Activated naive CD4-positive, alpha-beta T cell treated with anti-CD3 and anti-CD28 coated beads for 36 hours (primary cell): Measurements from ENCODE around the gene HNRNPAB. TPM values are rescaled to one million over a fixed set of nuclear protein-coding genes. Genes with fewer than 3 reads are reported as not detected.
A peak's percentile ranks its signal among the peaks of the same experiment; 100 is the strongest.

Experiments used
- CTCF ChIA-PET: fragments of 350-600 bp; sonication (Branson Sonifier 250); formaldehyde crosslinking; loops from one replicate; lab custom pipeline; 2021; ENCODE audit warnings: antibody characterized with exemption; lab: Charles Lee
- DNase-seq: peaks from one replicate; pipeline ENCODE4 v3.0.0-alpha.2; 2020
- H3K27ac Mint-ChIP-seq: one replicate; pipeline ENCODE4 v1.8.0; 2021; ENCODE audit warnings: mild to moderate bottlenecking, mixed read lengths
- H3K27me3 Mint-ChIP-seq: one replicate; pipeline ENCODE4 v1.8.0; 2021; ENCODE audit warnings: low read depth, mixed read lengths
- H3K36me3 Mint-ChIP-seq: one replicate; pipeline ENCODE4 v1.8.0; 2021; ENCODE audit warnings: low read depth, mixed read lengths
- H3K4me1 Mint-ChIP-seq: one replicate; pipeline ENCODE4 v1.8.0; 2021; ENCODE audit warnings: low read depth, mixed read lengths
- H3K4me3 Mint-ChIP-seq: one replicate; pipeline ENCODE4 v1.8.0; 2021; ENCODE audit warnings: mild to moderate bottlenecking, moderate library complexity, mixed read lengths
- H3K9me3 Mint-ChIP-seq: one replicate; pipeline ENCODE4 v1.8.0; 2021; ENCODE audit warnings: mixed read lengths
- intact Hi-C: fragments of 100-400 bp; cut with micrococcal nuclease; formaldehyde crosslinking; loops from one replicate; pipeline ENCODE4 v1.15.1; 2023
- total RNA-seq, 2 experiments: library from RNA; stranded (reverse); gene quantifications; one replicate each; pipeline ENCODE4 v1.2.3, GENCODE V29; 2021

HNRNPAB gene
- total RNA-seq, 2 experiments from 2014 or later: 251 to 262 TPM

GRCh38 chr5:178208540-178209227 is 4.4 kb downstream of the HNRNPAB start:
- H3K9me3 Mint-ChIP-seq: no peaks in the 10 kb centered on the region
- CTCF ChIA-PET: no interaction called here
- H3K27ac Mint-ChIP-seq: peak overlapping the region; percentile 46
- DNase-seq: no peak
- H3K4me1 Mint-ChIP-seq: peaks cover 37% of the 10 kb centered on the region
- intact Hi-C loops: no loop called here
- H3K27me3 Mint-ChIP-seq: peaks cover 2% of the 10 kb centered on the region
- no peak overlapping the region for H3K4me3 Mint-ChIP-seq
- peaks cover 70% of the 10 kb centered on the region for H3K36me3 Mint-ChIP-seq

GRCh38 chr5:178209334-178210072 is 5.2 kb downstream of the HNRNPAB start:
- Mint-ChIP-seq H3K4me3 (no peak overlapping the region), H3K4me1 (peaks cover 36% of the 10 kb centered on the region), H3K36me3 (peaks cover 71% of the 10 kb centered on the region), H3K27ac (peak overlapping the region; percentile 46), H3K9me3 (no peaks in the 10 kb centered on the region), H3K27me3 (no peaks in the 10 kb centered on the region)
- DNase-seq: no peak
- CTCF ChIA-PET: no interaction called here
- intact Hi-C loops: no loop called here

- H3K4me3 Mint-ChIP-seq: no peak overlapping the region
Observed at GRCh38 chr5:178210073-178210535, 5.8 kb downstream of the HNRNPAB start.

DNA sequence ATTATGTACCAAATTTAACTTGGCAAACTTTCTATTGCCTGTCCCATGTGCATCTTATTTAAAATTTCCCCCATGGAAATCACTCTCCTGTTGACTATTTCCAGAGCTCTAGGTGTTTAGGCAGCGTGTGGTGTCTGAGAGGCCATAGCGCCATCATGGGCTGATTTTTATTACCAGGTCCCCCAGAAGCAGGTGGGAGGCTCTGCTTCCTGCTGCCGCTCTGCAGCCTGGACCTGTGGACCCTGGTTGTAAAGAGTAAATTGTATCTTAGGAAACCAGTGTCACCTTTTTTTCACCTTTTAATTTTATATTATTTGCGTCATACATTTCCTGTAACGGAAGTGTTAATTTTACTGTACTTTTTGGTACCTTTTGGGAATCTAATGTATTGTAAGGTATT is 6.4 kb downstream of the HNRNPAB start:
- Mint-ChIP-seq H3K27ac (no peak overlapping the region), H3K9me3 (no peaks in the 10 kb centered on the region), H3K4me1 (peaks cover 38% of the 10 kb centered on the region), H3K4me3 (no peak overlapping the region), H3K36me3 (peaks cover 70% of the 10 kb centered on the region), H3K27me3 (no peaks in the 10 kb centered on the region)
- CTCF ChIA-PET: interaction anchor here (0.7 kb wide), 1 partner anchor 925 kb away, joined by 4 read pairs; no protein-coding TSS in a partner anchor
- DNase-seq: no peak
- intact Hi-C loops: no loop called here

More at GRCh38 chr5:178210073-178210535, 5.8 kb downstream of the HNRNPAB start:
- H3K9me3 Mint-ChIP-seq: no peaks in the 10 kb centered on the region
- peaks cover 74% of the 10 kb centered on the region for H3K36me3 Mint-ChIP-seq
- no peak overlapping the region for H3K27ac Mint-ChIP-seq
- H3K27me3 Mint-ChIP-seq: no peaks in the 10 kb centered on the region
- no peak for DNase-seq
- CTCF ChIA-PET: no interaction called here
- H3K4me1 Mint-ChIP-seq: peaks cover 37% of the 10 kb centered on the region
- intact Hi-C loops: no loop called here

DNA sequence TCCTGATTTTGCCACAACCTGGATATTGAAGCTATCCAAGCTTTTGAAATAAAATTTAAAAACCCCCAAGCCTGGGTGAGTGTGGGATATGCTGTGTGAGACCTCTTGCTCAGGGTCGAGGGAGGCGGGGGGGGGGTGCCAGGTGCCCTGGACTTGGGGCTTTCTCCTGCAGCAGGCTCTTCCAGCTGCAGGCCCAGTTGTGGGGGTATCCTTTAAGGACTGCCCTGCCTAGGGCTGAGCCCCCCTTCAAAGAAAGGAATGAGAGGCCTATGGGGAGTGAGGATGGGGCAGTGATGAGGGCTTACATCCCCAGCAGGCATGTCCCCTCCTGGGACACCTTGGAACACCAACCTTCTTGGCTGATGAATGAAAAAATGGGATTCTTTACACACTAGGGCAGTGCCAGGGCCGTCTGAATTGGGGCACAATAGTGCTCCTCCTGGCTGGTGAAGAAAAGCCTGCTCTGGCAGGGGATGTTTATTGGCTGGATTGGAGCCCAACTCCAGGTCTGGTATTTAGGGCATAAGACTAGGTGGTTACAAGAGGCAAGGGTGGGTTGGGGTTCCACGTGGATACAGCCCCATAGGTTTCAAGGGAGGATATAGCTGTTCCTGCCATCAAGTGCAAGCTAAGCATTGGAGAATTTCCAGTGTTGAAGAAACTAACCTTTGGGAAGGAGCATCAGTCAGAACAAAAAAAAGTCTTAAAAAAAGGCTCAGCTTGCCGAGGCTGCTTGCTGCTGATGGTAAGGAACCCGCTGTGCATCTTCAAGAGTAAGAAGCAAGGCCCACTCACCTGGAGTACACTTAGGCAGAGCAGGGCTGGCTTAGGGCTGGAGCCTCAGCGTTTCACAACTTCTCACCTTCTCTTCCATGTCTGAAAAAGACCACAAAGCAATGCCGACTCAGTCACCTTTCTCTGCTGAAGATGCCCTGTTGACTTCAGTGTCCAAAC is 7.0 kb downstream of the HNRNPAB start:
- DNase-seq: no peak
- H3K4me3 Mint-ChIP-seq: no peak overlapping the region
- no peaks in the 10 kb centered on the region for H3K27me3 Mint-ChIP-seq
- intact Hi-C loops: no loop called here
- peaks cover 37% of the 10 kb centered on the region for H3K4me1 Mint-ChIP-seq
- no peak overlapping the region for H3K27ac Mint-ChIP-seq
- CTCF ChIA-PET: interaction anchor here (0.7 kb wide), 1 partner anchor 924 kb away, joined by 4 read pairs; no protein-coding TSS in a partner anchor
- peaks cover 68% of the 10 kb centered on the region for H3K36me3 Mint-ChIP-seq
- no peaks in the 10 kb centered on the region for H3K9me3 Mint-ChIP-seq

GRCh38 chr5:178212241-178213002 is 8.1 kb downstream of the HNRNPAB start:
- Mint-ChIP-seq H3K4me1 (peaks cover 27% of the 10 kb centered on the region), H3K9me3 (no peaks in the 10 kb centered on the region), H3K4me3 (no peak overlapping the region), H3K27me3 (no peaks in the 10 kb centered on the region), H3K36me3 (peaks cover 58% of the 10 kb centered on the region), H3K27ac (peak overlapping the region; percentile 30)
- DNase-seq: no peak
- CTCF ChIA-PET: no interaction called here
- intact Hi-C loops: no loop called here

DNA sequence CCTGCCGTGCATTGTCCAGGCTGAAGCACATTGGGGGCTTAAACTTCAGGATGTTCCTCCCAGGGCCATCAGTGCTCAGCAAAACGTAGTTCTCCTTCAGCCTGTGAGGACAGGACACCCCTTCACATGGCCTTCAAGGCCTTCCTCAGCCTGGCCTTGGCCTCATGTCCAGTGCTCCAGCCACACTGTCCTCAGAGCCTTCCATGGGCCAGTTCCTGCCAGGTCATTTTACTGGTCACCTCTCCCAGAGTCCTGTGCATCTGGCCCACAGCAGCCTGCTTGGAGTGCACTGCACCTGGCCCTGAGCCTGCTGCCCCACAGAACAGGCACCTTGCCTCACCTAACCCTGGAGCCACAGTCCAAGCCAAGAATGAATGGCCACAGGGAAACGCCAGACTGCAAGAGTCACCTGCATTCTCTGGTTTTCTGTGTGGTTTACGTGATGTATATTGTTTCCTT is 8.7 kb downstream of the HNRNPAB start:
- DNase-seq: no peak
- intact Hi-C loops: no loop called here
- Mint-ChIP-seq H3K4me1 (peaks cover 21% of the 10 kb centered on the region), H3K36me3 (peaks cover 52% of the 10 kb centered on the region), H3K27me3 (no peaks in the 10 kb centered on the region), H3K4me3 (no peak overlapping the region), H3K9me3 (no peaks in the 10 kb centered on the region), H3K27ac (peak overlapping the region; percentile 41)
- CTCF ChIA-PET: no interaction called here

DNA sequence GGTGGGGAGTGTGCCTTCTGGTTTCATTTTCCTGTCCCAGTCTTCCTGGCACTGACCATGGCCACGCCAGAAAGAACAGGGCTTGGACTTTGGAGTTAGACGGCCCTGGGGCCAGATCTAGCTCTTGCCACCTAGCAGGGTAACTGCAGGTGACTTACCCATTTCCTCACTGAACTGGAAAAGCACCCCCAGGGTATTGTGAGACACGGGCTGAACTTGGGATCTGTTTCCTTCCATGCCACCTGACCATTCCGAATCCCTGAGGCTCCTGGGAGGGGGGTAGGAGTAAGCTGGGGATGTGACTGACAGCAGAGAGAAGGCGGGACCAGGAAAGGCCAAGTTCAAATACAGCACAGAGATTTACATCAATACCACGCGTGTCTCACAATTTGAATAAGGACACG is 9.4 kb downstream of the HNRNPAB start:
- peaks cover 51% of the 10 kb centered on the region for H3K36me3 Mint-ChIP-seq
- CTCF ChIA-PET: no interaction called here
- H3K27ac Mint-ChIP-seq: peak overlapping the region; percentile 26
- H3K9me3 Mint-ChIP-seq: no peaks in the 10 kb centered on the region
- no peak for DNase-seq
- intact Hi-C loops: no loop called here
- H3K27me3 Mint-ChIP-seq: no peaks in the 10 kb centered on the region
- H3K4me3 Mint-ChIP-seq: no peak overlapping the region
- peaks cover 17% of the 10 kb centered on the region for H3K4me1 Mint-ChIP-seq

GRCh38 chr5:178214160-178214803 is 9.9 kb downstream of the HNRNPAB start:
- no peaks in the 10 kb centered on the region for H3K9me3 Mint-ChIP-seq
- peaks cover 48% of the 10 kb centered on the region for H3K36me3 Mint-ChIP-seq
- CTCF ChIA-PET: no interaction called here
- peaks cover 14% of the 10 kb centered on the region for H3K4me1 Mint-ChIP-seq
- no peak for DNase-seq
- peak overlapping the region; percentile 36 for H3K27ac Mint-ChIP-seq
- H3K4me3 Mint-ChIP-seq: no peak overlapping the region
- H3K27me3 Mint-ChIP-seq: no peaks in the 10 kb centered on the region
- intact Hi-C loops: no loop called here

DNA sequence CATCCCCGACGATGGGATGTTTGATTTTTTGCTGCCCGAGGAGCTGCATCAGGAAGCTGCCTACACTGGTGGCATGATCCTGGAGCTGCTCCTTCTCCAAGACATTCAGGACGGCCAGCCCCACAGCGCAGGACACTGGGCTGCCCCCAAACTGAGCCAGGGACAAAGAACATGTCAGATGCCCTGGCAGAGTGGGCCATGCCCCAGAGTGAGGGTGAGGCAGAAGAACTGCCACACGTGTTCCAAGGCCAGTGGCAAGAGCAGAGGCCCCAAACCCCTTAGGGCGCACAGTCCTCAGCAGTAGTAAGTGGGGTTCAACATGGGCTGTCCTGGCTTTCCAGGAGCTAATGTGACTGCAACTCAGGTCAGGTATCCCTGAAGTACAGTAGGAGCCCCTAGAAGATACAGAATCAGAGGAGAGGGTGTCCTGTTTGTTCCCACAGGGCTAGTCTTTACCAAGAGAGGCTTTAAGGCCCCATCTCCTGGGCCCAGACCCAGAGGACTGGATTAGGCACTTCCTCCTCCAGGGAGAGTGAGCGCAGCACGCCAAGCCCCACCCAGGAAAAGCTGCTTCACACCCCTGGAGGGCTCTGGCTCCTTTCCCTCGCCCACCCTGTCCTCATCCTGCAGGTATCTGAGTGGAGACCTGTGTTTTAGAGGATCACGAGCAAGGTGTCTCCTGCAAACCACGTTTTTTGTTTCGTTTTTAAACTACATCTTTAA is 11.1 kb downstream of the HNRNPAB start:
- Mint-ChIP-seq H3K9me3 (no peaks in the 10 kb centered on the region), H3K36me3 (peaks cover 44% of the 10 kb centered on the region)
- CTCF ChIA-PET: no interaction called here

More for the DNA sequence above, 11.1 kb downstream of the HNRNPAB start:
- intact Hi-C loops: no loop called here
- Mint-ChIP-seq H3K27ac (peak overlapping the region; percentile 65), H3K27me3 (no peaks in the 10 kb centered on the region), H3K4me1 (peaks cover 8% of the 10 kb centered on the region), H3K4me3 (no peak overlapping the region)
- DNase-seq: no peak
